HEK293T (cell line): Measurements from ENCODE around the gene ADM5.

Source experiments
- CTCF ChIA-PET: fragments of 350-600 bp; formaldehyde crosslinking; extraction: SDS; loops from one replicate; lab custom pipeline; 2021; ENCODE audit warnings: antibody characterized with exemption, inconsistent platforms; lab: Yijun Ruan, JAX
- POLR2A ChIA-PET: fragments of 350-600 bp; formaldehyde crosslinking; extraction: SDS; loops from one replicate; lab custom pipeline; 2020; ENCODE audit warnings: antibody characterized with exemption, inconsistent platforms; lab: Yijun Ruan, JAX
- DNase-seq: peaks from one replicate; pipeline ENCODE4 v3.0.0; 2012; ENCODE audit warnings: mixed read lengths; ENCODE audit errors: extremely low spot score
- CTBP1 ChIP-seq: fragments of 450-650 bp; IDR thresholded peaks from 2 replicates; pipeline ENCODE4 v1.6.1; 2016; ENCODE audit warnings: borderline replicate concordance
- FOXA1 ChIP-seq: fragments of 450-650 bp; IDR thresholded peaks from 2 replicates; pipeline ENCODE4 v1.6.1; 2016; ENCODE audit warnings: mild to moderate bottlenecking
- FOXM1 ChIP-seq: fragments of 450-650 bp; IDR thresholded peaks from 2 replicates; pipeline ENCODE4 v1.6.1; 2017; ENCODE audit warnings: mild to moderate bottlenecking, borderline replicate concordance
- NFRKB ChIP-seq: fragments of 450-650 bp; IDR thresholded peaks from 2 replicates; pipeline ENCODE4 v1.6.1; 2016; ENCODE audit warnings: mild to moderate bottlenecking, moderate library complexity
- SP1 ChIP-seq: fragments of 450-650 bp; IDR thresholded peaks from 2 replicates; pipeline ENCODE4 v1.6.1; 2017
- SUZ12 ChIP-seq: fragments of 450-650 bp; IDR thresholded peaks from 2 replicates; pipeline ENCODE4 v1.6.1; 2016; ENCODE audit warnings: mild to moderate bottlenecking
- TF ChIP-seq, protein P1 (sequence below): fragments of 450-650 bp; IDR thresholded peaks from 2 replicates; pipeline ENCODE4 v1.6.1; 2016

Gene ADM5

DNA sequence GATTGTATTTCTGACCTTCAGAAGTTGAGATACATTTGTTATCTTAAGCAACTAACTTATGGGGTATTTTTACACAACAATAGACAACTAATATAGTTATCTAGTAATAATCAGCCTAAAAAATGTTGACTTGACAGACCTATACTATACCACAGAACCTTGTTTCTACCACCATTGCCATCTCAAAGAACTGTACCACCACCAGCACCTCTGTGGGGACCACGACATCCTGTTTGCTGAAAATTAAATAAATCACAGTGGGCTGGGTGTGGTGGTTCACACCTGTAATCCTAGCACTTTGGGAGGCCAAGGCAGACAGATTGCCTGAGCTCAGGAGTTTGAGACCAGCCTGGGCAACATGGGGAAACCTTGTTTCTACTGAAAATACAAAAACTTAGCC is 49.7 kb downstream of the ADM5 start:
- ChIA-PET CTCF (no interaction called here), POLR2A (no interaction called here)
- TF ChIP-seq NFRKB (no peak), CTBP1 (no peak), SP1 (no peak)
- DNase-seq: no peak

DNA sequence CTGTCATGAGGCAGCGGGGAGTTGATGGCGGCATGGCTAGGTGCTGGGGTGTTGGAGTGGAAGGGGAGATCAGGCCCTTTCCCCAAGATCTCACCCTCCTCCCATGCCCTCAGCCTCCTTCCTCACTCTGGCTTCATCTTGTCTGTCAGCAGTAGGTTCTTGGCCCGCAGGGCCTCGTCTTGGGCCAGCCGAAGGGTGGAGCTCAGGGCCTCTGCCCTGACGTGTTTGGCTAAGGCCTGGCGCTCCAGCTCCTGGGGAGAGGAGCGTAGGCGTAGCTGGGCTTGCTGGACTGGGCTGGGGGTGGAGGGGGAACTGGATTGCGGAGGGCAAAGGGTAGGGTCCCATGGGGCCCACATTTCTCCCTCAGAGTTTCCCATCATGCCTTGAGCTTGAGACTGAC is 50.5 kb downstream of the ADM5 start:
- DNase-seq: no peak
- POLR2A ChIA-PET: no interaction called here
- CTCF ChIA-PET: interaction anchor here (0.9 kb wide), 1 partner anchor 22 kb away, joined by 3 read pairs; no protein-coding TSS in a partner anchor
- TF ChIP-seq NFRKB: no peak
- no peak for TF ChIP-seq CTBP1
- no peak for TF ChIP-seq FOXM1
- TF ChIP-seq, protein P1, sequence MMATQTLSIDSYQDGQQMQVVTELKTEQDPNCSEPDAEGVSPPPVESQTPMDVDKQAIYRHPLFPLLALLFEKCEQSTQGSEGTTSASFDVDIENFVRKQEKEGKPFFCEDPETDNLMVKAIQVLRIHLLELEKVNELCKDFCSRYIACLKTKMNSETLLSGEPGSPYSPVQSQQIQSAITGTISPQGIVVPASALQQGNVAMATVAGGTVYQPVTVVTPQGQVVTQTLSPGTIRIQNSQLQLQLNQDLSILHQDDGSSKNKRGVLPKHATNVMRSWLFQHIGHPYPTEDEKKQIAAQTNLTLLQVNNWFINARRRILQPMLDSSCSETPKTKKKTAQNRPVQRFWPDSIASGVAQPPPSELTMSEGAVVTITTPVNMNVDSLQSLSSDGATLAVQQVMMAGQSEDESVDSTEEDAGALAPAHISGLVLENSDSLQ: no peak
- TF ChIP-seq SP1: no peak
- no peak for TF ChIP-seq SUZ12
- no peak for TF ChIP-seq FOXA1
